SK-N-SH (cell line): ENCODE data around the gene SOX8. TPM values are rescaled to one million over a fixed set of nuclear protein-coding genes. Genes with fewer than 3 reads are reported as not detected.

Source experiments
- CTCF ChIA-PET: fragments of 300-600, 350-600 bp; formaldehyde crosslinking; extraction: SDS; loops from one replicate; lab custom pipeline; 2021; lab: Yijun Ruan, JAX
- POLR2A ChIA-PET: fragments of 350-600 bp; sonication (Branson Sonifier 250); formaldehyde crosslinking; extraction: SDS; loops from one replicate; lab custom pipeline; 2020; ENCODE audit warnings: antibody characterized with exemption, inconsistent platforms; lab: Yijun Ruan, JAX
- DNase-seq: peaks from one replicate; pipeline ENCODE4 v3.0.0; 2012
- H2AFZ ChIP-seq: fragments of 200-600 bp; sonication (generic); 2 replicates; pipeline ENCODE4 v1.8.1; 2016; ENCODE audit warnings: antibody characterized with exemption, mild to moderate bottlenecking, low read depth
- H3F3A ChIP-seq: fragments of 200-600 bp; sonication (generic); replicated peaks from 2 replicates; pipeline ENCODE3; 2016; ENCODE audit warnings: antibody characterized with exemption, mild to moderate bottlenecking; ENCODE audit not compliant: insufficient read depth
- H3K27ac ChIP-seq, 2 experiments: fragments of 200-500 bp in 1 of 2; fragments of 200-600 bp in 1 of 2; sonication (Bioruptor generic) in 1 of 2; sonication (generic), shearing (Covaris generic) in 1 of 2; 2 replicates each; pipeline versions ENCODE4 v1.5.1 to v1.6.1; 2014 to 2016; ENCODE audit warnings: low read depth in 2 of 2, inconsistent platforms in 1 of 2, low read length in 1 of 2, mild to moderate bottlenecking in 1 of 2, mixed read lengths in 1 of 2
- H3K27me3 ChIP-seq: fragments of 200-600 bp; sonication (generic), shearing (Covaris generic); 2 replicates; pipeline ENCODE4 v1.6.1; 2016; ENCODE audit warnings: mixed run types; ENCODE audit not compliant: insufficient read depth
- H3K36me3 ChIP-seq, 2 experiments: fragments of 200-500 bp in 1 of 2; fragments of 200-600 bp in 1 of 2; sonication (Bioruptor generic) in 1 of 2; sonication (generic) in 1 of 2; replicated peaks in 1 of 2; 2 replicates each; pipeline versions ENCODE3 to v1.5.1; 2014 to 2016; ENCODE audit warnings: low read length in 1 of 2, mild to moderate bottlenecking in 1 of 2; ENCODE audit not compliant: insufficient read depth in 2 of 2, control insufficient read depth in 1 of 2
- H3K4me1 ChIP-seq, 2 experiments: fragments of 200-500 bp in 1 of 2; fragments of 200-600 bp in 1 of 2; sonication (Bioruptor generic) in 1 of 2; sonication (generic), shearing (Covaris generic) in 1 of 2; 2 replicates each; pipeline versions ENCODE4 v1.5.1 to v1.6.1; 2014 to 2016; ENCODE audit warnings: low read depth in 1 of 2, low read length in 1 of 2, mixed run types in 1 of 2; ENCODE audit not compliant: insufficient read depth in 2 of 2, control insufficient read depth in 1 of 2
- H3K4me2 ChIP-seq: fragments of 200-600 bp; sonication (generic), shearing (Covaris generic); 2 replicates; pipeline ENCODE4 v1.6.1; 2017; ENCODE audit warnings: mixed run types
- H3K4me3 ChIP-seq, 2 experiments: fragments of 200-500 bp in 1 of 2; fragments of 200-600 bp in 1 of 2; sonication (Bioruptor generic) in 1 of 2; sonication (generic), shearing (Covaris generic) in 1 of 2; 2 replicates each; pipeline versions ENCODE4 v1.5.1 to v1.8.1; 2014 to 2016; ENCODE audit warnings: low read depth in 2 of 2, inconsistent platforms in 1 of 2, low read length in 1 of 2, mild to moderate bottlenecking in 1 of 2, mixed read lengths in 1 of 2, moderate library complexity in 1 of 2
- H3K79me2 ChIP-seq: fragments of 200-600 bp; sonication (generic); 2 replicates; pipeline ENCODE4 v1.8.1; 2017; ENCODE audit warnings: mild to moderate bottlenecking; ENCODE audit not compliant: insufficient read depth
- H3K9ac ChIP-seq: fragments of 200-600 bp; sonication (generic); 2 replicates; pipeline ENCODE4 v1.6.1; 2017; ENCODE audit warnings: mixed run types
- H3K9me2 ChIP-seq: fragments of 200-600 bp; sonication (generic); 2 replicates; pipeline ENCODE4 v1.6.1; 2017; ENCODE audit warnings: mixed run types
- H3K9me3 ChIP-seq: fragments of 200-600 bp; sonication (generic); 2 replicates; pipeline ENCODE4 v1.6.1; 2017; ENCODE audit warnings: mixed run types, mild to moderate bottlenecking, moderate library complexity
- H4K20me1 ChIP-seq: fragments of 200-600 bp; sonication (generic); 2 replicates; pipeline ENCODE4 v1.6.1; 2017; ENCODE audit warnings: mild to moderate bottlenecking, mixed run types; ENCODE audit not compliant: insufficient read depth
- ELF1 ChIP-seq: IDR thresholded peaks from 2 replicates; pipeline ENCODE4 v1.4.0; 2012
- FOSL2 ChIP-seq: IDR thresholded peaks from 2 replicates; pipeline ENCODE4 v1.4.0; 2012; ENCODE audit warnings: low read depth, mild to moderate bottlenecking, moderate library complexity, borderline replicate concordance
- FOXM1 ChIP-seq: IDR thresholded peaks from 2 replicates; pipeline ENCODE4 v1.4.0; 2012; ENCODE audit warnings: low read depth, mild to moderate bottlenecking
- GABPA ChIP-seq: IDR thresholded peaks from 2 replicates; pipeline ENCODE4 v1.4.0; 2012; ENCODE audit warnings: low read depth, mild to moderate bottlenecking
- GATA2 ChIP-seq: sonication (generic); formaldehyde crosslinking; IDR thresholded peaks from 2 replicates; pipeline ENCODE4 v1.5.0; 2020; ENCODE audit warnings: mild to moderate bottlenecking, missing genetic modification reagents
- JUND ChIP-seq: IDR thresholded peaks from 2 replicates; pipeline ENCODE4 v1.4.0; 2012
- MEF2A ChIP-seq: IDR thresholded peaks from 2 replicates; pipeline ENCODE4 v1.4.0; 2012; ENCODE audit warnings: low read depth, borderline replicate concordance
- MXI1 ChIP-seq: IDR thresholded peaks from 2 replicates; pipeline ENCODE4 v1.6.1; 2012; ENCODE audit warnings: mild to moderate bottlenecking, low read depth, low read length, improper control_type of control experiment
- NFIC ChIP-seq: IDR thresholded peaks from 2 replicates; pipeline ENCODE4 v1.4.0; 2012; ENCODE audit warnings: borderline replicate concordance
- RAD21 ChIP-seq: IDR thresholded peaks from 2 replicates; pipeline ENCODE4 v1.6.1; 2012; ENCODE audit warnings: mild to moderate bottlenecking, low read length
- RFX5 ChIP-seq: IDR thresholded peaks from 2 replicates; pipeline ENCODE4 v1.6.1; 2012; ENCODE audit warnings: mild to moderate bottlenecking, improper control_type of control experiment, low read length
- RXRA ChIP-seq: IDR thresholded peaks from 2 replicates; pipeline ENCODE4 v1.4.0; 2012; ENCODE audit warnings: low read depth, mild to moderate bottlenecking, borderline replicate concordance
- TAF1 ChIP-seq: IDR thresholded peaks from 2 replicates; pipeline ENCODE4 v1.6.1; 2012; ENCODE audit warnings: low read depth, mild to moderate bottlenecking, low read length, moderate library complexity, borderline replicate concordance
- WGBS: methylation state at CpG from one replicate; pipeline ENCODE4 v1.1.6; 2017; ENCODE audit warnings: low lambda C conversion rate; 5-methylcytosine and 5-hydroxymethylcytosine counted together
- polyA plus RNA-seq, 3 experiments: library from polyadenylated mRNA; depleted of rRNA; stranded (reverse); fragments of >200 nt; gene quantifications; 2 replicates each; pipeline ENCODE4 v1.2.3, GENCODE V29; 2012
- TF ChIP-seq, protein P1 (sequence below): IDR thresholded peaks from 2 replicates; pipeline ENCODE4 v1.4.0; 2012; ENCODE audit warnings: low read depth, borderline replicate concordance
- TF ChIP-seq, protein P2 (sequence below): fragments of 150-350 bp; IDR thresholded peaks from 2 replicates; pipeline ENCODE4 v1.6.1; 2017; ENCODE audit warnings: antibody characterized with exemption, low read length, low read depth, borderline replicate concordance
- TF ChIP-seq, protein P3 (sequence below): IDR thresholded peaks from 2 replicates; pipeline ENCODE4 v1.4.0; 2012; ENCODE audit warnings: low read depth, borderline replicate concordance

SOX8 gene
- polyA plus RNA-seq, 1 of the 3 experiments (the other 2 are of a cell fraction): not detected

DNA sequence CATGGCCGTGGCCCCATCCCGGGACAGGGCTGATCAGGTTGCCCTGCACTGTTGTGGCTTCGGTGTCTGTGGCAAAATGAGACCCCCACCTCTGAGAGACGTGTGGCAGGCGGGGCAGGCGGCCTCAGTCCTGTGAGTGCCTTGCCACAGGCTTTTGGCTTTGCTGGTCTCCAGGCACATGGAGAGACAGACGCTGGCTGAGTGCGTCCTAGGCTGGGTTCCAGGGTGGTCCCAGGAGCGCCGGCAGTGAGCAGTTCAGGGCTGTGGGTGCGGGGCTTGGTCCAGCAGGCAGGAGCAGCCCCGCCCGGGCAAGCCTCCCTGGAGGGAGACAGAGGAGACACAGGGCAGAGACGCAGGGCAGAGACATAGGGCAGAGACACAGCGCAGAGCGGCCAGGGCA lies 29.2 kb downstream of the SOX8 start (continued):
- TF ChIP-seq, protein P1, sequence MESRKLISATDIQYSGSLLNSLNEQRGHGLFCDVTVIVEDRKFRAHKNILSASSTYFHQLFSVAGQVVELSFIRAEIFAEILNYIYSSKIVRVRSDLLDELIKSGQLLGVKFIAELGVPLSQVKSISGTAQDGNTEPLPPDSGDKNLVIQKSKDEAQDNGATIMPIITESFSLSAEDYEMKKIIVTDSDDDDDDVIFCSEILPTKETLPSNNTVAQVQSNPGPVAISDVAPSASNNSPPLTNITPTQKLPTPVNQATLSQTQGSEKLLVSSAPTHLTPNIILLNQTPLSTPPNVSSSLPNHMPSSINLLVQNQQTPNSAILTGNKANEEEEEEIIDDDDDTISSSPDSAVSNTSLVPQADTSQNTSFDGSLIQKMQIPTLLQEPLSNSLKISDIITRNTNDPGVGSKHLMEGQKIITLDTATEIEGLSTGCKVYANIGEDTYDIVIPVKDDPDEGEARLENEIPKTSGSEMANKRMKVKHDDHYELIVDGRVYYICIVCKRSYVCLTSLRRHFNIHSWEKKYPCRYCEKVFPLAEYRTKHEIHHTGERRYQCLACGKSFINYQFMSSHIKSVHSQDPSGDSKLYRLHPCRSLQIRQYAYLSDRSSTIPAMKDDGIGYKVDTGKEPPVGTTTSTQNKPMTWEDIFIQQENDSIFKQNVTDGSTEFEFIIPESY: no peak
- no peak for TF ChIP-seq TAF1

DNA sequence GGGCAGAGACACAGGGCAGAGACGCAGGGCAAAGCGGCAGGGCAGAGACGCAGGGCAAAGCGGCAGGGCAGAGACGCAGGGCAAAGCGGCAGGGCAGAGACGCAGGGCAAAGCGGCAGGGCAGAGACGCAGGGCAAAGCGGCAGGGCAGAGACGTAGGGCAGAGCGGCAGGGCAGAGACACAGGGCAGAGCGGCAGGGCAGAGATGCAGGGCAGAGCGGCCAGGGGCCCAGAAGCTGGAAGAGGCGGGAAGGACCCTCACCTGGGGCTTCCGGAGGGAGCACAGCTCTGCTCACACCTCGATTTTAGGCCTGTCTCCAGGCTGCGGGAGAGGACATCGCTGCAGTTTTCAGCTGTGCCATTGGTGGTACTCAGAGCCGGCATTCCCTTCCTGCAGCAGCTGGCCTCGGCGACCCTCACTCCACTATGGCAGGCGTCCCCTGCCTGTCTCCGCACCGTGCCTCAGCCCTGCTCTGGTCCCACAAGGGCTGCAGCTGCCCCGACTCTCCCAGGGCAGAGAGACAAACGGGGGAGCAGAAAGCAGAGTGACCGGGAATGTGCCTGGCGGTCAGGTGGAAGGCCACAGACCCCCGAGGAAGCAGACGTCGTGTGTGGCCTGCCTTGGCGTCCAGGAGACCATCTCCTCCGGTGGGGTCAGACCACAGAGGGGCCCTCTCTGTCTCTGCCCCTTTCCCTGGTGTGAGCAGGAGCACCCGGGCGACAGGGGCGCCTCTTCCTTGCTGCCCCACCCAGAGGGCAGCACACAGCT lies 29.9 kb downstream of the SOX8 start:
- Histone ChIP-seq H4K20me1 (peaks cover 4% of the 10 kb centered on the region; the same call in 1 of the 2 replicates), H2AFZ (no peak overlapping the region), H3K36me3 (no peaks in the 10 kb centered on the region), H3K4me3 (no peak overlapping the region), H3K9me2 (no peaks in the 10 kb centered on the region), H3K4me1 (no peaks in the 10 kb centered on the region), H3K9me3 (no peaks in the 10 kb centered on the region), H3K79me2 (no peaks in the 10 kb centered on the region), H3F3A (no peaks in the 10 kb centered on the region), H3K27me3 (peaks cover 65% of the 10 kb centered on the region), H3K27ac (no peak overlapping the region), H3K9ac (no peak overlapping the region), H3K4me2 (no peak overlapping the region)
- TF ChIP-seq FOXM1 (no peak), RFX5 (no peak), RXRA (no peak), GATA2 (CRISPR knock-in tag) (no peak), NFIC (no peak), MXI1 (no peak)
- TF ChIP-seq, protein P2, sequence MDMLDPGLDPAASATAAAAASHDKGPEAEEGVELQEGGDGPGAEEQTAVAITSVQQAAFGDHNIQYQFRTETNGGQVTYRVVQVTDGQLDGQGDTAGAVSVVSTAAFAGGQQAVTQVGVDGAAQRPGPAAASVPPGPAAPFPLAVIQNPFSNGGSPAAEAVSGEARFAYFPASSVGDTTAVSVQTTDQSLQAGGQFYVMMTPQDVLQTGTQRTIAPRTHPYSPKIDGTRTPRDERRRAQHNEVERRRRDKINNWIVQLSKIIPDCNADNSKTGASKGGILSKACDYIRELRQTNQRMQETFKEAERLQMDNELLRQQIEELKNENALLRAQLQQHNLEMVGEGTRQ: no peak
- ChIA-PET POLR2A (no interaction called here), CTCF (no interaction called here)
- DNase-seq: no peak
- WGBS: 56% methylated on average over 21 of the region's 37 CpGs

DNA sequence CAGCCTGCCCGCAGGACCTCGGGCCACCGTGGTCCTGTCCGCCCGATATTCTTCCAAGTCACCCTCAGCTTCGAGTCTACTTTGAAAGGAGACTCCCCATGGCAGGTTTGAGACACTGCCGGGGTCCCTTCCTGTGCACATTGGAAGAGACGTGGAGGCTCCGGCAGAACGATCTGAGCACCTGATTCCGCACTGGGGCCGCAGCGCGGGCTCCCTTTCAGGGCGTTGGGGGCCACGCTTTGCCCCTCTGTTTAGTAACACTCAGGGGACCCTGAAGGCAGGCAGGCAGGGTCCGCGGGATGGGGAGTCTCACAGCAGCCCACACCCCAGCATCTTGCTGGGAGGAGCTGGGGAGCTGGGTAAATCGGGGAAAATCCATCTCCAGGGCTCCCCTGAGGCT lies 30.6 kb downstream of the SOX8 start:
- Histone ChIP-seq H3K27ac (no peak overlapping the region), H4K20me1 (peaks cover 4% of the 10 kb centered on the region; the same call in 1 of the 2 replicates), H3K4me3 (no peak overlapping the region), H3K9ac (no peak overlapping the region), H3F3A (no peaks in the 10 kb centered on the region), H3K9me2 (no peaks in the 10 kb centered on the region), H3K79me2 (no peaks in the 10 kb centered on the region), H3K27me3 (peaks cover 60% of the 10 kb centered on the region), H3K36me3 (no peaks in the 10 kb centered on the region), H3K9me3 (no peaks in the 10 kb centered on the region), H3K4me1 (no peaks in the 10 kb centered on the region), H3K4me2 (no peak overlapping the region), H2AFZ (no peak overlapping the region)
- no peak for DNase-seq
- ChIA-PET POLR2A (no interaction called here), CTCF (no interaction called here)
- WGBS: 45% methylated on average over 7 of the region's 19 CpGs
- TF ChIP-seq MEF2A: no peak
- no peak for TF ChIP-seq ELF1
- TF ChIP-seq RAD21: no peak
- no peak for TF ChIP-seq JUND
- no peak for TF ChIP-seq RFX5
- TF ChIP-seq GATA2 (CRISPR knock-in tag): no peak
- TF ChIP-seq FOSL2: no peak
- TF ChIP-seq, protein P3, sequence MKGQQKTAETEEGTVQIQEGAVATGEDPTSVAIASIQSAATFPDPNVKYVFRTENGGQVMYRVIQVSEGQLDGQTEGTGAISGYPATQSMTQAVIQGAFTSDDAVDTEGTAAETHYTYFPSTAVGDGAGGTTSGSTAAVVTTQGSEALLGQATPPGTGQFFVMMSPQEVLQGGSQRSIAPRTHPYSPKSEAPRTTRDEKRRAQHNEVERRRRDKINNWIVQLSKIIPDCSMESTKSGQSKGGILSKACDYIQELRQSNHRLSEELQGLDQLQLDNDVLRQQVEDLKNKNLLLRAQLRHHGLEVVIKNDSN: no peak
- TF ChIP-seq, protein P1: no peak
- TF ChIP-seq GABPA: no peak
- TF ChIP-seq MXI1: no peak
